HFFc6 (cell line): ENCODE results near the gene MBD3L4. TPM values are rescaled to one million over a fixed set of nuclear protein-coding genes. Genes with fewer than 3 reads are reported as not detected.
"Not testable (repeated sequence)": the region's sequence is repeated elsewhere in the genome, so short reads cannot be mapped to it uniquely, and the experiment has no call there.

Experiments used
- DNase-seq: peaks from one replicate; pipeline ENCODE4 v3.0.0-alpha.2; 2018
- H3K27ac Mint-ChIP-seq: 2 replicates; pipeline ENCODE4 v1.8.0; 2020; ENCODE audit warnings: mild to moderate bottlenecking, mixed read lengths
- H3K27me3 Mint-ChIP-seq: 2 replicates; pipeline ENCODE4 v1.8.0; 2021; ENCODE audit warnings: mild to moderate bottlenecking, moderate library complexity, mixed read lengths; ENCODE audit not compliant: insufficient read depth
- H3K36me3 Mint-ChIP-seq: 2 replicates; pipeline ENCODE4 v1.8.0; 2021; ENCODE audit warnings: low read depth, mixed read lengths
- H3K4me1 Mint-ChIP-seq: 2 replicates; pipeline ENCODE4 v1.8.0; 2020; ENCODE audit warnings: low read depth, mixed read lengths
- H3K4me3 Mint-ChIP-seq: 2 replicates; pipeline ENCODE4 v1.8.0; 2020; ENCODE audit warnings: mild to moderate bottlenecking, moderate library complexity, mixed read lengths
- H3K9me3 Mint-ChIP-seq: 2 replicates; pipeline ENCODE4 v1.8.0; 2020; ENCODE audit warnings: mild to moderate bottlenecking, mixed read lengths
- CTCF ChIP-seq: fragments of 200-600 bp; sonication (generic); IDR thresholded peaks from 2 replicates; pipeline ENCODE4 v1.5.0; 2021; ENCODE audit warnings: antibody characterized with exemption, mild to moderate bottlenecking
- total RNA-seq, 6 experiments: library from RNA; stranded (reverse); fragmentation: NEBNext Ultra II Directional; extraction: Animal tissue kit (Norgen Biotek cat#: 25700); gene quantifications; 2 replicates in 1 of 6; 3 replicates in 5 of 6; pipeline ENCODE4 v1.2.3, GENCODE V29; 2021

MBD3L4 gene
- total RNA-seq, 6 experiments from 2014 or later, result not detected

GRCh38 chr19:7067122-7067521 lies 27.1 kb upstream of the MBD3L4 start:
- DNase-seq, H3K27ac Mint-ChIP-seq, H3K9me3 Mint-ChIP-seq, H3K4me3 Mint-ChIP-seq, H3K36me3 Mint-ChIP-seq, H3K27me3 Mint-ChIP-seq: not testable (repeated sequence)
- TF ChIP-seq CTCF, result peak; percentile 51
- peaks cover 20% of the 10 kb centered on the region for H3K4me1 Mint-ChIP-seq

DNA sequence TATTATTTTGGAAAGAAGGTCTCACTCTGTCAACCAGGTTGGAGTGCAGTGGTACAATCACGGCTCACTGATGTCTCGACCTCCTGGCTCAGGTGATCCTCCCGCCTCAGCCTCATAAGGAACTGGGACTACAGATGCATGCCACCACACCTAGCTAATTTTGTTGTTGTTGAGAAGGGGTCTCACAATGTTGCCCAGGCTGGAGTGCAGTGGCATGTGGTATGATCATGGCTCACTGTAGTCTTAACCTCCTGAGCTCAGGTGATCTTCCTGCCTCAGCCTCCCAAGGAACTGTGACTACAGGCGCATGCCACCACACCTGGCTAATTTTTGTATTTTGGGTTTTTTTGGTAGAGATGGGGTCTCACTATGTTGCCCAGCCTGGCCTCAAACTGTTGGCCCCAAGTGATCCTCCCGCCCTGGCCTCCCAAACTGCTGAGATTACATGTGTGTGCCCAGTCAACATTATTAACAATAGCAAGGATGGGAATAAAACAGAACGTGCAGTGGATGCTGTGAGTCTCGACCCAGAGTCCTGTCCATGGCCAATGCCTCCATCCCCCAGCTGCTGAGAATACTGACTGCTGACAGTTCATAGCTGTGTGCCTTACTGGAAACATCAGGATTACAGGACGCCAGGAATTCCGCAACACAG lies 23.9 kb upstream of the MBD3L4 start:
- Mint-ChIP-seq H3K36me3 (no peaks in the 10 kb centered on the region), H3K27ac (no peak overlapping the region), H3K4me1 (peaks cover 16% of the 10 kb centered on the region), H3K4me3 (no peak overlapping the region), H3K9me3 (no peaks in the 10 kb centered on the region), H3K27me3 (no peaks in the 10 kb centered on the region; the same call in 1 of the 2 replicates)
- no peak for TF ChIP-seq CTCF
- DNase-seq, result no peak

DNA sequence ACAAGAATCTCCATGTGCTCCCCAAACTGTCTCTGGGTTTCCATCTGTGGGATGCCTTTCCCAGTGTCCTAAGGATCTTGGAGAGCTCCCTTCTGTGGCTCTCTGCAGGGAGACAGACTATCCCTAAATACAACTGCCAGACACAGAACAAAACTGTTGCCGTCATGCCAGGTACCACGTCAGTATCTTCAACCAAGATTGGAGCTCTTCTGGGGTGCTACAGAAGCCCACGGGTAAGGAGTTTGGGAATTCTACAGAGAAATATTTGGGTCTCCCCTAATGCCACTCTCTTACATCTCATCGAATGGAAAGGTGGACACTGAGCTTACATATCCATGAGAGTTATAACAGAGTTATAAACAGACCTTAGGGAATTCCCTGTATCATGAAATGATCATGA lies 23.4 kb upstream of the MBD3L4 start:
- no peaks in the 10 kb centered on the region; the same call in 1 of the 2 replicates for H3K27me3 Mint-ChIP-seq
- no peak overlapping the region for H3K27ac Mint-ChIP-seq
- no peak overlapping the region for H3K4me3 Mint-ChIP-seq
- H3K9me3 Mint-ChIP-seq, result no peaks in the 10 kb centered on the region
- no peak for DNase-seq
- no peaks in the 10 kb centered on the region for H3K36me3 Mint-ChIP-seq
- no peak for TF ChIP-seq CTCF
- H3K4me1 Mint-ChIP-seq, result peaks cover 11% of the 10 kb centered on the region

- DNase-seq, H3K9me3 Mint-ChIP-seq, H3K4me1 Mint-ChIP-seq, H3K4me3 Mint-ChIP-seq, H3K36me3 Mint-ChIP-seq, H3K27me3 Mint-ChIP-seq, H3K27ac Mint-ChIP-seq: not testable (repeated sequence)
Measured at GRCh38 chr19:7059977-7060376, 20.0 kb upstream of the MBD3L4 start.

- not testable (repeated sequence) for H3K27me3 Mint-ChIP-seq, H3K27ac Mint-ChIP-seq, H3K36me3 Mint-ChIP-seq, H3K9me3 Mint-ChIP-seq, H3K4me1 Mint-ChIP-seq, DNase-seq, H3K4me3 Mint-ChIP-seq
Measured at GRCh38 chr19:7058576-7058975, 18.6 kb upstream of the MBD3L4 start, which contains the start of gene MBD3L3. Gene MBD3L3 (minus strand): TSS chr19:7058676. CDS start chr19:7058605, 71 bp downstream.

GRCh38 chr19:7056371-7056770 lies 16.4 kb upstream of the MBD3L4 start:
- not testable (repeated sequence) for H3K4me3 Mint-ChIP-seq, H3K36me3 Mint-ChIP-seq, H3K27ac Mint-ChIP-seq, DNase-seq, H3K9me3 Mint-ChIP-seq, H3K4me1 Mint-ChIP-seq, H3K27me3 Mint-ChIP-seq

GRCh38 chr19:7055679-7056078 lies 15.7 kb upstream of the MBD3L4 start:
- H3K9me3 Mint-ChIP-seq, H3K27me3 Mint-ChIP-seq, H3K4me1 Mint-ChIP-seq, H3K4me3 Mint-ChIP-seq, DNase-seq, H3K27ac Mint-ChIP-seq, H3K36me3 Mint-ChIP-seq: not testable (repeated sequence)

- DNase-seq, H3K36me3 Mint-ChIP-seq, H3K9me3 Mint-ChIP-seq, H3K4me3 Mint-ChIP-seq, H3K27me3 Mint-ChIP-seq, H3K4me1 Mint-ChIP-seq, H3K27ac Mint-ChIP-seq: not testable (repeated sequence)
Measured at GRCh38 chr19:7054635-7055368, 14.8 kb upstream of the MBD3L4 start.

DNA sequence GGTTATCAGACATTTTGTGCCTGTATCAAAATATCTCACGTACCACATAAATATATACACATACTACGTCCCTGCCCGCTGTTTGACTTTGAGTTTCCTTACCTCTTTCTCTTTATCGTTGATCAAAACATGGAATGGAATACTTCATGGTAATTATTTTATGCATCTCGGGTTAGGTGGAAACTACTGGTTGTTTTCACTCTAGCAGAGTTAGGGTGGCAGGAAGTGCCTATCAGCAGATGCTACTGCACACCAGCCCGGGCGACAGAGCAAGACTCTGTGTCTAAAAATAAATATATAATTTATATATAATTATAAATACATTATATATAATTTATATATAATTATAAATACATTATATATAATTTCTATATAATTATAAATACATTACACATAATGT lies 12.9 kb upstream of the MBD3L4 start:
- H3K27ac Mint-ChIP-seq, H3K4me3 Mint-ChIP-seq, H3K27me3 Mint-ChIP-seq, DNase-seq, H3K9me3 Mint-ChIP-seq, H3K36me3 Mint-ChIP-seq, H3K4me1 Mint-ChIP-seq: not testable (repeated sequence)

DNA sequence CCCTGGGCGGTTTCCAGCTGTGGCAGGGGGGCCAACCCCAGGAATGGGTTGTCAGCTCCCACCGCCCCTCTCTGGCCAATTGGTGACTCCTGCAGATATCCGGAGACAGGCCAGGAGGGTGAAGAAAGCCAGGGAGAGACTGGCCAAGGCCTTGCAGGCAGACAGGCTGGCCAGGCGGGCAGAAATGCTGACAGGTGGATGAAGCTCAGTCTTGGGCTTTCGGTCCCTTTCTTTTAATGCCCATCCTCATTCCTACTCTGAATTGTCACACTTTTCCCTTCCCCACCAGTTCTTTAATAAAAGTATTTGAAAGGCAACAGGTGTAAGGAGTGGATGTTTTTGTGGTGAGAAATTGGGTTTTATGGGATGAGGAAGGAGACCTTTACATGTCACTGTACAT lies 11.4 kb upstream of the MBD3L4 start:
- H3K4me3 Mint-ChIP-seq, DNase-seq, H3K27me3 Mint-ChIP-seq, H3K36me3 Mint-ChIP-seq, H3K27ac Mint-ChIP-seq, H3K4me1 Mint-ChIP-seq, H3K9me3 Mint-ChIP-seq: not testable (repeated sequence)

GRCh38 chr19:7049021-7049420 lies 9.0 kb upstream of the MBD3L4 start, which contains the start of gene MBD3L2:
Gene MBD3L2 (plus strand): TSS chr19:7049321. CDS start chr19:7049374, 53 bp downstream.
- not testable (repeated sequence) for H3K9me3 Mint-ChIP-seq, DNase-seq, H3K27me3 Mint-ChIP-seq, H3K36me3 Mint-ChIP-seq, H3K4me3 Mint-ChIP-seq, H3K27ac Mint-ChIP-seq, H3K4me1 Mint-ChIP-seq
